HG03066 (cell line): ENCODE data around the gene ZSCAN5C.
"Not testable (repeated sequence)": the region's sequence is repeated elsewhere in the genome, so short reads cannot be mapped to it uniquely, and the experiment has no call there.

Experiments used
- ATAC-seq: cut with Tn5 transposase; IDR thresholded peaks from one replicate; pipeline ENCODE4 v1.9.1; 2021; ENCODE audit warnings: low read depth; ENCODE audit not compliant: unreplicated experiment

ZSCAN5C gene, protein sequence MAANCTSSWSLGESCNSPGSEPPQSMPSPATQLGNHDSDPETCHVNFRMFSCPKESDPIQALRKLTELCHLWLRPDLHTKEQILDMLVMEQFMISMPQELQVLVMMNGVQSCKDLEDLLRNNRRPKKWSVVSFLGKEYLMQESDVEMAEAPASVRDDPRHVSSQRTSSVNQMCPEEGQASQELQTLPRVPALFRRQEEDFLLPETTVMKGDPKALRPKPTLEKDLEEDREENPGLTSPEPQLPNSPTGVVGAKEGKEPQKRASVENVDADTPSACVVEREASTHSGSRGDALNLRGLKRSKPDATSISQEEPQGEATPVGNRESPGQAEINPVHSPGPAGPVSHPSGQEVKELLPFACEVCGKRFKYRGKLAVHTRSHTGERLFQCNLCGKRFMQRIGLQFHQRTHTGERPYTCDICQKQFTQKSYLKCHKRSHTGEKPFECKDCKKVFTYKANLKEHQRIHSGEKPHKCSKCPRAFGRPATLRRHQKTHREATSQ

DNA sequence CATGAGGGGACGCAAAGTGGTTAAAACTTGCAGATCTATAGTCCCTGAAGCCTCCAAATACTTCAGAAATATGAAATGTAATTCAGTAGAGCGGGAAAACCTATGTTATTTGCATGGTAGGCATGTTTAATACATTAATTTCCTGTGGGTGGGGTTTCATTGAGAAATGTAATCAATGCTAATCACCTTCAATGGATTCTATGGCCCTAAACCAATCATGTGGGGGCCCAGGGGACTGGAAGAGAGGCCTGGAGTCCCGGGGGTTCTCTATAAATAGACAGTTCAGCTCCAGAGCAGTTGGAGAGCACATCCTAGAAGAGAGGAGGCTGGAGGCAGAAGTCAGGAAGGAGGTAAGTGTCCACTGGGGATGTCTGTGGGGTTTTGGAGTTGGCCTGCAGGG lies at the start of gene ZSCAN5C:
ZSCAN5C (plus strand) TSS at position 301 of the 400 bp plus-strand sequence. CDS start 3,641 bp downstream, outside the sequence.
- ATAC-seq: no peak

DNA sequence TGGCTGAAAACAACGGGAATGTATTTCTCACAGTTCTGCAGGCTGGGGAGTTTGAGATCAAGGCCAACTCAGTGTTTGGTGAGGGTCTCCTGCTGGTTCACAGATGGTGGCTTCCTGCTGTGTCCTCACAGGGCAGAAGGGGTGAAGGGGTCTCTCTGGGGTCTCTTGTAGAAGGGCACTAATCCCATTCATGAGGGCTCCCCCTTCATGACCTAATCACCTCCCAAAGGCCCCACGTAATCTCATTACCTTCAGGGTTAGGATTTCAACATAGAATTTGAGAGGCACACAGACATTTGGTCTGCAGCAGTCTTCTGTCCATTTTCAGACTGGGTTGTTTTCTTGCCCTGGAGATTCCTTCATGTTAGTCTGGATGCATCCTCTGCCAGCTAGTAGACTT lies 49.4 kb upstream of the ZSCAN5C start:
- ATAC-seq: no peak

GRCh38 chr19:56153507-56153906 lies 48.6 kb upstream of the ZSCAN5C start:
- no peak for ATAC-seq

DNA sequence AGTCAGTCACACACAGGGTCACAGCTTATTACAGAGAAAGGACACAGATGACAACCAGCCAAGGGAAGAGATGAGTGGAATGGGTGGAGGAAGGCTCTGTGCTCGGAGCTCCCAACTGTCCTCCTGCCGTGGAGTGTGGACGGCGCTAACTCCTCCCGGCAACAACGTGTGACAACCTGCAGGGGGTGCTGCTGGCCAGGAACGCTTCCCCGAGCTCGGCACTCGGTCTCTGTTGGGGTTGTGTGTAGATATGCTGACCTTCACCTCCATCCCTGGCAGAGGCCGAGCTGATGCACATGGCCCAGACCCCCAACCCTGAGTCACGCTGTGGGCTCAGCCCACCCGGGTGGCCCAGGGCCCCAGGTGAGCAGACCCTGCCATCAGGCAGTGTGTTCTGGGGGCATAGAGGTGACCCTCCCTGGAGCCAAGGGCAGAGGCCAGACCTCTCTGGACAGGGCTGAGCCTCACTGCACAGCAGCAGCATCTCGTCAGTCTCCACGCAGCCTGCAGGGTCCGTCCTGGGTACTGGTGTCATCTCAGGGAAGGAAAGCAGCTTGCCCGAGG lies 46.9 kb upstream of the ZSCAN5C start:
- no peak for ATAC-seq

DNA sequence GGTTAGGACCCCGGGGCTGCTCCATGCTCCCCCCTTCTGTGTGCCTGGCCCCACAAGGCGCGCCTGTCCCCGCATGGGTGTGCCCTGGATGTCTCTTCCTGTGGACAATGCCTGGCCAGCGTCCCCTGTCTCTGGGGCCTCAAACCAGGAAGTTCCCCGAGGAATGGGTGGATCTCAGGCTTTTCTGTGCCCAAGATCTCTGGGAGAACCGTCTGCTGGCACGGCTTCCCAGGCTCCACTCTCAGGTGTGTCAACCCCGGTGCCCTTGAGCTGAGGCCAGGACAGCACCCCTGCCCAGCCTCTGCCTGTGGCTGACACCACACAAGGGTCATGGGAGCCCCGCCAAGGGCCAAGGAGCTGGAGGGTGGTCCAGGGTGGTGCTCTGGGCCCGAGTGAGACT lies 45.3 kb upstream of the ZSCAN5C start:
- ATAC-seq: no peak

- ATAC-seq: no peak
Observed at GRCh38 chr19:56158170-56158757, 43.8 kb upstream of the ZSCAN5C start.

DNA sequence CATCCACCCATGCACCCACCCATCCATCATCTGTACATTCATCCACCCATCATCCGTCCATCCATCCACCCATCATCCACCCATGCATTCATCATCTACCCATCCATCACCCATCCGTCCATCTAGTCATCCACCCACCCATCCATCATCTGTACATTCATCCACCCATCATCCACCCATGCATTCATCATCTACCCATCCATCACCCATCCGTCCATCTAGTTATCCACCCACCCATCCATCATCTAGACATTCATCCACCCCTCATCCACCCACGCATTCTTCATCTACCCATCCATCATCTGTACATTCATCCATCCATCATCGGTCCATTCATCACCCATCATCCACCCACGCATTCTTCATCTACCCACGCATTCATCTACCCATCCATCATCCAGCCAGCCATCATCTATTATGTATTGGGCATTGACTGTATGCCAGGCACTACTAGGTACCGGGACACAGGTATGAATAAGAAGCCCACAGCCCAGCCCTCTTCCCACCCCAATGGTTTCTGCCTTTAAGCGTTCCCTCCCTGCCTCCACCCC lies 43.0 kb upstream of the ZSCAN5C start:
- ATAC-seq: no peak

DNA sequence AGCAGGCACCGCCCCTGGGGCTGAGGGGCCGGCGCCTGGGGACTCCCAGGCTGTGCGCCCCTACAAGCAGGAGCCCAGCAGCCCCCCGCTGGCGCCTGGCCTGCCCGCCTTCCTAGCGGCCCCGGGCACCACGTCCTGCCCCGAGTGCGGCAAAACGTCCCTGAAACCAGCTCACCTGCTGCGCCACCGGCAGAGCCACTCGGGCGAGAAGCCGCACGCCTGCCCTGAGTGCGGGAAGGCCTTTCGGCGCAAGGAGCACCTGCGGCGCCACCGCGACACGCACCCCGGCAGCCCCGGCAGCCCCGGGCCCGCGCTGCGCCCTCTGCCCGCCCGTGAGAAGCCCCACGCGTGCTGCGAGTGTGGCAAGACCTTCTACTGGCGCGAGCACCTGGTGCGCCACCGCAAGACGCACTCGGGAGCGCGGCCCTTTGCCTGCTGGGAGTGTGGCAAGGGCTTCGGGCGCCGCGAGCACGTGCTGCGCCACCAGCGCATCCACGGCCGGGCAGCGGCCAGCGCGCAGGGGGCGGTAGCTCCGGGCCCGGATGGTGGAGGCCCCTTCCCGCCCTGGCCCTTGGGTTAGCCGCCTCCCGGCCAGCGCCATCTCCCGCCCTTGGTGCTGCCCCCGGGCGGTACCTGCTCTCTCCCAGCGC lies 42.3 kb upstream of the ZSCAN5C start:
- no peak for ATAC-seq

DNA sequence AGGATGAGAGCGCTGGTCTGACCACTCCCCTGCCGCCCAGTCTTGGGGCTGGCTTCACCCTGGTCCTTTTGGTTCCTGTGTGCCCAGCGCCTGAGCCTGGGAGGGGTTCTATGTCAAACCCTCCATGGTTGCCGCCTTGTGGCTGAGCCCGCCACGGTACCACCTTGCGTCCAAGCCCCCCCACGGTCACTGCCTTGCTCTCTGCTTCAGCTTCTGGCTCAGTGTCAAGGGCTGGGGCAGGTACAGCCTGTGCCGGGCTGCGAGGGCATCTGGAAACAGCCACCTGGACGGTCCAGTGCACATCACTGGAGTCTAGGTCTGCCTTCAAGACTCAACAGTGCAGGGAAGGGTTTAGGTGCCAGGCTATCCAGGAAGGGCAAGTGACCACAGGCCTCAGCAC lies 40.5 kb upstream of the ZSCAN5C start:
- ATAC-seq: no peak

DNA sequence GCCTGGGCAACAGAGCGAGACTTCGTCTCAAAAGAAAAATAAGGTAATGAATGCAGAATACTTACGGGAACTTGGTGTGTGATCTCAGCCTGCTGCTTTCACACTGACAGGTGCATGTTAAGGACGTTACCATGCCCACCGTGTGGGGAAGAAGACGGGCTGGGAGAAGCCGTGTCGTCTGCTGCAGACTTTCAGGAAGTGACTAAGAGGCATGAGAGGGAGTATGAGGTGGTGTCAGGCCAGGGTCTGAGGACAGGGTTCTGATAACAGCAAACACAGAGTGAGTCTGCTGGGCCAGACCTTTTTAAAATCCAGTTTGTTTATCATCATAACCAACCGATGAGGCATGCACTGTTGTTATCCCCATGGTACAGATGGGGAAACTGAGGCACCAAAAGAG lies 39.8 kb upstream of the ZSCAN5C start:
- no peak for ATAC-seq

- no peak for ATAC-seq
Observed at GRCh38 chr19:56163097-56163496, 39.0 kb upstream of the ZSCAN5C start.

DNA sequence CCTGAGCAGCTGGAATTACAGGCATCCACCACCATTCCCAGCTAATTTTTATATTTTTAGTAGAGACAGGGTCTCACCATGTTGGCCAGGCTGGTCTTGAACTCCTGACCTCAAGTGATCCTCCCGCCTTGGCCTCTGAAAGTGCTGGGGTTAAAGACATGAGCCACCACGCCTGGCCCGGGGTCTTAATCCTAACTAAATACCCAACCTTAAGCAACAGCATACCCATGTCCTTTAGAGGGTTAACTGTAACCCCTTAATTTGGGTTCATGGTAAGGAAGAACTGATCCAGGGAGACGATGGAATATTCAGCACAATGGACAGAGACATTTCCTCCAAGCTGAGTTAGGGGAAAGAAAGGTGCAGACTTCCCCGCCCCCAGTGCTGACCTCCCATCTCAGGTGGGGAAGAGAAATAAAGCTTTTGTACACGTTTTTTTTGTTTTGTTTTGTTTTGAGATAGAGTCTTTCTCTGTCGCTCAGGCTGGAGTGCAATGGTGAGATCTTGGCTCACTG lies 35.0 kb upstream of the ZSCAN5C start:
- ATAC-seq: no peak

DNA sequence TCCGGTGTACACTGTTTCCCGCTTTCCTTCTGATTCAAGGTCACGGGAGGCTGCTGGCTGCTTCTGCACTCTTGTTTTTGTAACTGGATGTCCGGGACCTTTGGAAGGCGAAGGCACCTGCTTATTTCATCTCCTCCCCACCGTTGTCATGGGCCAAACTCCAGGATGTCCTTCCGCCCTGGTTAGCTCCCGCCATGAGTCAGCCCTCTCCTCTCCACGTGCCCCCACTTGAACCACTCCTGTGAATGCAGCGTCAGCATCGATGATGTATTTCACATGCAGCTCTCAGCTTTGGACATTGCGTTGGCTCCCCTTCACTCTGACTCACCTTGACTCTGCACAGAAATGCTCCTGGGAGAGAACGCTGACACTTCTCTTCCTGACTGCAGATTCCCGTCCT lies 31.8 kb upstream of the ZSCAN5C start:
- ATAC-seq: no peak

DNA sequence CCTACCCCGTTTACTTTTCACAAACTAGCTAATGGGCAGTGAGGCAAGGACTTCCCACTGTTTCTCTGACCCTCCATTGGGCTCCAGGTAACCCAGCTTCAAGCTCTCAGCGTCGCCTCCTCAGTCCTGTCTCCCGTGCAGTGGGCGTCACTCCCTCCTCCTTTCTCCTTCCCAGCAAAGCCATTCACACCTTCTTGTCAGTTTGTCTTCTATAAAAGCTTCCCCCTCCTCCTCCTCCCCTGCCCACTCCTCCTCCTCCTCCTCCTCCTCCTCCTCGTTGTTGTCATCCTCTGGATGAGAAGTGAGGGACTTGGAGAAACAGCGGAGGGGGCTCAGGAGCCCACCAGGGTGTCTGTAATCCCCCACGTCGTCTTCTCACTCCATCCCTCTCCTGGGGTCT lies 28.0 kb upstream of the ZSCAN5C start:
- ATAC-seq: no peak

DNA sequence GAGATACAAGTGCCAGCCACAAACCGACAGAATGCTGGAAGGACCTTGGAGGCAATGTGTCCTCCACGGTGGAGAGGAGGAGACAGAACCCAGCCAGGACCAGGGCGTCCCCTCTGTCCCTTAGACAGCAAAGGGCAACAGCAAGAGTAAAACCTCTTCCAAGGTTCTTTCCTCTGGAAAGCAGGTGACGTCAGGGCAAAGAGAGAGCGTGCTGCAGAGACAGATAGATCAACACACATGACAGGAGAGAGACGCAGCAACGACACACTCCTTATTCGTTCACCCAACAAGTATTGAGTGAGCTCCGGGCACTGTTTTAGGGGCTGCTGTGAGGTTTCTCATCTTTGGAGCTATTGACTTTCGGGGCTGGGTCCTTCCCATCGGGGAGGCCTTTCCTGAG lies 27.5 kb upstream of the ZSCAN5C start:
- ATAC-seq: no peak

GRCh38 chr19:56175861-56176307 lies 26.2 kb upstream of the ZSCAN5C start, which contains the start of gene GALP:
Gene GALP, plus strand, starts transcription at chr19:56176008. Its CDS starts 1,101 bp downstream, at chr19:56177109.
- not testable (repeated sequence) for ATAC-seq

GRCh38 chr19:56176310-56176709 lies 25.8 kb upstream of the ZSCAN5C start:
- ATAC-seq: not testable (repeated sequence)

- ATAC-seq: no peak
Observed at GRCh38 chr19:56176881-56177280, 25.2 kb upstream of the ZSCAN5C start.

DNA sequence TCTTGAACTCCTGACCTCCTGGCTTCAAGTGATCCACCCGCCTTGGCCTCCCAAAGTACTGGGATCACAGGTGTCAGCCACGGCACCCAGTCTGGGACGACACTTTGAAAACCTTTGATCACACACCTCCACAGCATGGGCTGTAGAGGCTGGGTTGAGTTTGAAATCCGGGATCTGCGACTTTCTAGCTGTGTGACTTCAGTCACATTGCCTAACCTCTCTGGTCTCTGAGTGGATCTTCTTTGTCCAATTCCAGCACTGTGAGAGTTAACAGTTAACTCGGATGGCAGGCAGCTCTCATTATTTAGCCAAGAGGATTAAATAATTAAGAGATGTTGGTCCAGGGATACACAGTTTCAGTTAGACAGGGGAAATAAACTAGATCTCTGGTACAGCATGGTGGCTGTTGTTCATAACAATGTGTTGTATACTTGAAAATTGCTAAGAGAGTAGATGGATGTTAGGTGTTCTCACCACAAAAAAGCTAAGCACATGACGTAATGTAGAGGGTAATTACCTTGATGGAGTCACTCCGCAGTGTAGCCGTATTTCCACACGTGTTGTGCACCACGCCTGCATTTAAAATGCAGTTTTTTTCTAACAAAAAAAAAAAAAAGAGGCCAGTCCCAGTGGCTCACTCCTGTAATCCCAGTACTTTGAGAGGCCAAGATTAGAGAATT lies 24.4 kb upstream of the ZSCAN5C start:
- ATAC-seq: no peak

GRCh38 chr19:56189785-56190184 lies 12.3 kb upstream of the ZSCAN5C start:
- no peak for ATAC-seq
